ENCODE results near the gene TMEM33. TPM values are rescaled to one million over a fixed set of nuclear protein-coding genes. Genes with fewer than 3 reads are reported as not detected.
A peak's percentile ranks its signal among the peaks of the same experiment; 100 is the strongest.
"Not testable (repeated sequence)": the region's sequence is repeated elsewhere in the genome, so short reads cannot be mapped to it uniquely, and the experiment has no call there.

Gene TMEM33
- total RNA-seq: 51.5 TPM

DNA sequence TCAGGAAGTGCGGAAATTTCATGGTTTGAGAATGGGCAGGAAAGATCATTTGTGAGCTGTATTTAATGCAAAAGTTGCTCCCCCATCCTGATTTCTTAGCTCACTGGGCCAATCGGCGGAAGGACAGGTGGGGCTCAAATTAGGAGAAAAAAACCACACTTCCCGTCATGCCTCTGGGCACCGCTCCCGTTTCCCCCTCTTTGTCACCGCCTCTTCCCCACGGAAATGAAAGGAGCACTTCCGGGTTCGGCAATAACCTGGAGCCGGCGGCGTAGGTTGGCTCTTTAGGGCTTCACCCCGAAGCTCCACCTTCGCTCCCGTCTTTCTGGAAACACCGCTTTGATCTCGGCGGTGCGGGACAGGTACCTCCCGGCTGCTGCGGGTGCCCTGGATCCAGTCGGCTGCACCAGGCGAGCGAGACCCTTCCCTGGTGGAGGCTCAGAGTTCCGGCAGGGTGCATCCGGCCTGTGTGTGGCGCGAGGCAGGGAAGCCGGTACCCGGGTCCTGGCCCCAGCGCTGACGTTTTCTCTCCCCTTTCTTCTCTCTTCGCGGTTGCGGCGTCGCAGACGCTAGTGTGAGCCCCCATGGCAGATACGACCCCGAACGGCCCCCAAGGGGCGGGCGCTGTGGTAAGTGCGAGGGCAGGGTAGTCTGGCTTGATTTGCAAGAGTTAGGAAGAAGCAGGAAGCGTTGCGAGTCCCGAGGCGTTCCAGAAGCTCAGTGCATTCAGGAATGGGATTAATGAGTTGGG lies at the start of gene TMEM33:
TSS of gene TMEM33 (plus strand) at position 529 of the 751 bp plus-strand sequence. CDS start at position 585, 56 bp downstream.
- peak; percentile 93 for ATAC-seq

DNA sequence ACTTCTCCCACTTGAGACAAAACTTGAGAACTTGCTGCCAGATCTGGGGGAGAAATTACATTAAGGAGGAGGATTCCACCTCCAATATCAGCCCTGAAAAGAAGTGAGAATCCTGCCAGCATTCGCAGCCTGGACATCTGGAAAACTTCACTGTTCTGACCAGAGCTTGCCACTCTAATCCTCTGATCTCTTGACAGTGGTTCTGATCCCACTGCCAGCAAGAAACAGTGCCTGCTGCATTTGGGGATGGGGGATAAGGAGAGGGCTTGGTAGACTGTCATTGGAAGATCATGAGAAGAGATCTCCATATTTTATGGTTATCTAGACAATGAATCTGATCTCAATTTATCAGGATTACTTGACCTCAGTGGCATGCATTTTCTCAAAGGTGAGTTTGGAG lies 49.8 kb upstream of the TMEM33 start:
- ATAC-seq: no peak

- ATAC-seq: no peak
These were observed 48.0 kb upstream of the TMEM33 start for GRCh38 chr4:41887277-41887676.

DNA sequence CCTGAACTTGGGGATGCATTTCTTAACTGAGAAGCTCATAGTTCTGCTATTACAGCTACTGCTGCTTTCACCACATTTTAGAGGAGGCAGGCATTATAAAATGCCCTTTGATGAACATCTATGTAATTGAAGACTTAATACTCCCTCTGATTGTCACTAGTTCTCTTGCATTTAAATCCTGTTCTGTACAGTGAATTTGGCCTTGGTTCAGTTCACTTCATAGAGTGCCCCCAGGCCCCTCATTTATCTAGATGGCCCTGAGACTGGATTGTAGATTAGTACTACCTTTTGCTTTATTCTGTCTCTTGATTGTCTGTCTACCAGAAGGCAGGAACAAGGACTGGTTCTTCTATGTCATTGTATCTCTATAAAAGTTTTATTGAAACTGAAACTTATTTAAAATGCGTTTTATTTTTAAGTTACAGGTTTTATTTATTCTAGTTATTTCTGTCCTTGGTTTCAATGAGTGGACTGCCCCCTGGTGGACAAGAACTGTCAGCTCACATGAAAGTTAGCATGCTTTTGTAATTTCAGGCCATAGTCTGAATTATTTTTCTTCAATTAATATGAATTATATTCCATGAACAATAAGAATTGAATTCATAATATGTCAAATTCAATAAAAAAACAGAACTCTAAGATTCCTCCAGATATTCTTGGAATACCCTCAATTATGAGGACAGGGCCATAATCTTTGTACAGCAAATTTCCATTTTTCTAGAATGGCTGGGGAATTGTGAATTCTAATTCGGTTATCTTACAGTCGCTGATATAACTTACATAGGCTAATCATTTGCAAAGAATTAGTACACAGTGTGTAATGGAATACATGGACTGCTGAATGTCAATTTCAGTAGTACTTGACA lies 47.2 kb upstream of the TMEM33 start:
- no peak for ATAC-seq

DNA sequence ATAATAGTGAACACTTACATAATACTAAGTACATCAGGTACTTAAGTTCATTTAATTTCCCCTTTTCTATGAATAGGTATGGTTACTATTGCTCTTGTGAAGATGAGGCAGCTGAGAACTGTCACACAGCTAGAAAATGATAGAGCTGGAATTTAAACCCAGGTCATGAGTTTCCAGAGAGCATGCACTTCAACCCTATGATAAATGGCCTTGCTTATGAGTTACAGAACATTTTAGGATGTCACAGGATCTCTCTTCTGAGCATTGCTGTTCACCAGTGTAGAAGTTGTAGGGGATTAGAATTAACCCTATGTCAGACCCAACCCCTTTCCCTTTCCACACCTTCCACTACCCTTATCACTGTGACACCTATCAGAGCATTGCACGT lies 46.5 kb upstream of the TMEM33 start:
- ATAC-seq: no peak

GRCh38 chr4:41889317-41889716 lies 45.9 kb upstream of the TMEM33 start:
- ATAC-seq: no peak

GRCh38 chr4:41890085-41890484 lies 45.1 kb upstream of the TMEM33 start:
- no peak for ATAC-seq

DNA sequence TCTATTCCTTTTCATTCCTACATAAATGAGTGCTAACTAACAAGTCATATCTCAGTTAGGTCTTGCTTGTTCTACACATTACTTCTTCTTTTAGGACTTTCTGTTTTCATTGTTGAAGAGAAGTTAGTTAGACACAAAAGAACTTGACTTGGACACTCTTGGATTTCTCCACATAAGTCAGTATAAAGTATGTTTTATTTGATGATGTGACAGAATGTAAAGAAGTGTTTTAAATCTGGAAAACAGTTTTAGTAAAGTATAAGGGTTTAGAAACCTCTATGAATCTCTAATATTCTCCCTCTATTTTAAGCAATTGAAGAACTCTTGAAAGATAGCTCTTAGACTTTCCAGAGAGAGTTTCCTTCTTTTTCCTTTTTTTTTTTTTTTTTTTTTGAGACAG lies 38.6 kb upstream of the TMEM33 start:
- no peak for ATAC-seq

- no peak for ATAC-seq
These were observed 37.5 kb upstream of the TMEM33 start for GRCh38 chr4:41897698-41898097.

DNA sequence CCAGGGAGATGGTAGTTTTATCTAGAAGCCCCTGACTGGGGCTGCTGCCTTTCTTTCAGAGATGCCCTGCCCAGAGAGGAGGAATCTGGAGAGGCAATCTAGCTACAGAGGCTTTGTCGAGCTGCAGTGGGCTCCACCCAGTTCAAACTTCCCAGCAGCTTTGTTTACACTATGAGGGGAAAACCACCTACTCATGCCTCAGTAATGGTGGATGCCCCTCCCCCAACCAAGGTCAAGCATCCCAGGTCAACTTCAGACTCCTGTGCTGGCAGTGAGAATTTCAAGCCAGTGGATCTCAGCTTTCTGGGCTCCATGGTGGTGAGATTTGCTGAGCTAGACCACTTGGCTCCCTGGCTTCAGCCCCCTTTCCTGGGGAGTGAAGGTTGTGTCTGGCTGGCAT lies 26.1 kb upstream of the TMEM33 start:
- not testable (repeated sequence) for ATAC-seq

DNA sequence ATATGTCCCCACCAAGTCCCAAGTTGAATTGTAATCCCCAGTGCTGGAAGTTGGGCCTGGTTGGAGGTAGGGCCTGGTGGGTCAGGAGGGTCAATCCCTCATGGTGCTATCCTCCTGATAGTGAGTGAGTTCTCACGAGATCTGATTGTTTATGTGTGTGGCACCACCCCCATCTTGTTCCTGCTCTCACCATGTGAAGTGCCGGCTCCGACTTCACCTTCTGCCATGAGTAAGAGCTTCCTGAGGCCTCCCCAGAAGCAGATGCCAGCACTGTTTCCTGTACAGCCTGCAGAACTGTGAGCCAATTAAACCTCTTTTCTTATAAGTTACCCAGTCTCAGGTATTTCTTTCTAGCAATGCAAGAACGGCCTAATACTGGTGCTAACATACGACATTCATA lies 22.7 kb upstream of the TMEM33 start:
- no peak for ATAC-seq

DNA sequence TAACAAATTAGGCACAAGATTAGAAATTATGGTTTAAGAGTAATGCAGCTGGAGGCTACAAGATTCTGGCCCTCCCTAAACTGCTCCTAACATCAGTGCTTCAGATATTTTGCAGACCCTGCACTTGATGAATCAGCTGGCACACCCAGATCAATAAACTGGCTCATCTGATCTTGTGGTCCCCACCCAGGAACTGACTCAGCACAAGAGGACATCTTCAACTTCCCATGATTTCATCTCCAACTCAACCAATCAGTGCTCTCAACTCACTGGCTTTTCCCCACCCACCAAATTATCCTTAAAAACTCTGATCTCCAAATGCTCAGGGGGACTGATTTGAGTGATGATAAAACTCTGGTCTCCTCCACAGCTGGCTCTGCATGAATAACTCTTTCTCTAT lies 21.7 kb upstream of the TMEM33 start:
- ATAC-seq: no peak

GRCh38 chr4:41918278-41918677 lies 17.0 kb upstream of the TMEM33 start:
- ATAC-seq: no peak

DNA sequence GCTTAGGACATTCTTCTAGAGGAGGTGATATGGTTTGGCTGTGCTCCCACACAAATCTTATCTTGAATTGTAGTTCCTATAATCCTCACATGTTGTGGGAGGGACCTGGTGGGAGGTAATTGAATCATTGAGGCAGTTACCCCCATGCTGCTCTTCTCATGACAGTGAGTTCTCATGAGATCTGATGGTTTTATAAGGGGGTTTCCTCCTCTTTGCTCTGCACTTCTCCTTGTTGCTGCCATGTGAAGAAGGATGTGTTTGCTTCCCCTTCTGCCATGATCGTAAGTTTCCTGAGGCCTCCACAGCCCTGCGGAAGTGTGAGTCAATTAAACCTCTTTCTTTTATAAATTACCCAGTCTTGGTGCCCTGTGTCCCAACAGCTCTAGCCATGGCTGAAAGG lies 14.8 kb upstream of the TMEM33 start:
- ATAC-seq: not testable (repeated sequence)

GRCh38 chr4:41921476-41921875 lies 13.8 kb upstream of the TMEM33 start:
- no peak for ATAC-seq

GRCh38 chr4:41927796-41928499 lies 7.3 kb upstream of the TMEM33 start:
- ATAC-seq: no peak

- ATAC-seq: no peak
These were observed 4.9 kb upstream of the TMEM33 start for GRCh38 chr4:41930139-41930831.

DNA sequence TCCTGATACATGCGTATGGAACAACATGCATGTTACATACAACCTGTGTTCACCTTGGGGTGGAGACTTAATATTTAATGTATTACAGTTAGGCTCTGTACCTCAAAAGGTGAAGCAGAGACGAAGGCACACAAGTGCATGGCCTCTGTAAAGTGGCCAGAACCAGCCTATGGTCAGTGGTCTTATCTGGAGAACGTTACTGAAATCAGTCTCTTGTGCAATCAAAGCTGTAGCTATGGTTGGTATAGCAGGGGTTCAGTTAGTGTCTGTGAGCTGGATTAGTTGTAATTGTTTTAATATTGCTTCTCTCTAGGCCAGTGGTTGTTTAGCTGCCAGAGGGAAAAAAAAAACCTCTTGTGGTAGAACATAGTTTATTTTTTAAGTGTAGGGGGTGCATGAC lies 2.2 kb upstream of the TMEM33 start:
- ATAC-seq: no peak

GRCh38 chr4:41933997-41934503 lies 1.2 kb upstream of the TMEM33 start:
- no peak for ATAC-seq

DNA sequence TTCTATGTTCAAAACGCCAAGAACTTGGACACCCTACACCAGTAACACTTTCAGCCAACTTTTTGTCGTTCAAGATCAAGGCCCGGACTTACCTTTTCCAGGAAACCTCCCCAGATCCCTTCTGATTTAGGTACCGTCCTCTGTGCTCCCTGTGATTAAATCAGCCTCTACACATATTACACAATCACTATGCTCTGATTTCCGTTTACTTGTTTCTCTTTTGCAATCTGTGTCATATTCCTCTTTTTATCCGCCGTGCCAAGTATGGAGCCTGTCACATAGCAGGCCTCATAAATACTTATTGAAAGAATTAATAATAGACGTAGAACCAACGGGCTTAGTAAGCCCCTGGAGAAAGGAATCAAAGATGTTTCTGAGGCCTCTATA lies 722 bp upstream of the TMEM33 start:
- no peak for ATAC-seq

GRCh38 chr4:41935652-41936021 lies 408 bp downstream of the TMEM33 start:
- peak; percentile 50 for ATAC-seq

DNA sequence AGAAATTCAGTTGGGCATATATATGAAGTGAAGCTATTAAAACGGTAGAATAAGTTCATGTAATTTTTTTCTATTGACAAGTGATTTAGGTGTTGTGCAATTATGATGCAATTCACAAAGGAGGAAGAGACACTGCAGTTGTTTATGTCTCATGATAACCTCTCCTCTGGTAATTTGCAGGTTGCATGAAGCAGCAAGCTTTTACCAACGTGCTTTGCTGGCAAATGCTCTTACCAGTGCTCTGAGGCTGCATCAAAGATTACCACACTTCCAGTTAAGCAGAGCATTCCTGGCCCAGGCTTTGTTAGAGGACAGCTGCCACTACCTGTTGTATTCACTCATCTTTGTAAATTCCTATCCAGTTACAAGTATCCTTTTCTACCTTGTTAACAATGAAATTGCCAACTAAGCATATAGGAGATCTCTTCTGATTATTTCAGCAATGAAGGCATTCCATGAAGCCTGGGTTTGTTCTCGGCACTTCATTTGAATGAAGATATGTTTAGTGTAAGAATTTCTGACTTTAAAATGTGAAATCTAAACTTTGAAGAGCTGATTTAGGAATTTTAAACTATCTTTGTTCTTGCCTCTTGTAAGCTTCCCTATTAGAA lies 3.9 kb downstream of the TMEM33 start:
- peak; percentile 90 for ATAC-seq

Data from esophagus mucosa (tissue), 1 donor.